ENCODE results near the gene DSTYK. TPM values are rescaled to one million over a fixed set of nuclear protein-coding genes. Genes with fewer than 3 reads are reported as not detected.

DSTYK gene
- total RNA-seq (10 to 100 TPM; 10.1 to 19.3 TPM), polyA plus RNA-seq (1 to 10 TPM; 3.5 to 4.2 TPM)
- long read RNA-seq, donor 1, full-length matches to known transcripts: 3 of 3 reads
- long read RNA-seq, donor 1, partial matches to known transcripts: 0 of 3 reads
- long read RNA-seq, donor 1, other reads (novel, unspliced or antisense): 0 of 3 reads
- long read RNA-seq, donor 2: 0 reads
- long read RNA-seq, donor 3, full-length matches to known transcripts: 3 of 3 reads
- long read RNA-seq, donor 3, partial matches to known transcripts: 0 of 3 reads
- long read RNA-seq, donor 3, other reads (novel, unspliced or antisense): 0 of 3 reads
- long read RNA-seq, donor 4: 0 reads
- long read RNA-seq, donor 5, full-length matches to known transcripts: 1 of 1 reads
- long read RNA-seq, donor 5, partial matches to known transcripts: 0 of 1 reads
- long read RNA-seq, donor 5, other reads (novel, unspliced or antisense): 0 of 1 reads

DNA sequence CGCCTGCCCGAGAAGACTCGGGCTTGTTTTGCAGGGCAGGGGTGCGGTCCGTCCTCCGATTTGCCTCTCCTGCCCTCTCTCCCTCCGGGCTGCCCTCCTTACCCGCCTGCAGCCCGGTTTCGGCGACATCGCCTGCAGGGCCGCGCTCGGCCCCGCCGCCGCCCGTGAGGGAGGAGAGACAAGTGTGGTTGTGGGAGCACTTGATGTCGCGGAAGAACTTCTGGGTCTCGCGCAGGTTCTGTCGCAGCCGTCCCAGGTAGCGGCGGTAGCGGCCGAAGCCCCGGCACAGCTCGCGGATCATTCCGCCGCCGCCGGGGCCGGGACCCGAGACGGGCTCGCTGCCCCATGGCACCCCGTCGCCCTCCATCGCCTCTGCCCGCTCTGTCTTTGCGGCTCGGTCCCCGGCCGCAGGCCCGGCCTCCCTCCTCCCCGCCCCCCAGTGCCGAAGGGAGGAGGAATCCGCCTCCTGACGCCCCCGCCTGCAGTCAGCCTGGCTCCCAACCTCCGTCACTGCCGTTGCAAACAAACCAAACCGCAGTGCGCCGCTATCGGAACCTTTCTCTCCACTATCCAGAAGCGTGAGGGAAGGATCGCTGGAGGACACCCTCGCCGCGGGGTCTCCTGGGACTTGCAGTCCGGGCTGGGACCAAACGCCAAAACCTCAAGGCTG is at the start of gene DSTYK:
Gene DSTYK (minus strand): TSS at position 534 of the 670 bp plus-strand sequence. CDS start 167 bp downstream, at position 367.
- TF ChIP-seq, protein P1, sequence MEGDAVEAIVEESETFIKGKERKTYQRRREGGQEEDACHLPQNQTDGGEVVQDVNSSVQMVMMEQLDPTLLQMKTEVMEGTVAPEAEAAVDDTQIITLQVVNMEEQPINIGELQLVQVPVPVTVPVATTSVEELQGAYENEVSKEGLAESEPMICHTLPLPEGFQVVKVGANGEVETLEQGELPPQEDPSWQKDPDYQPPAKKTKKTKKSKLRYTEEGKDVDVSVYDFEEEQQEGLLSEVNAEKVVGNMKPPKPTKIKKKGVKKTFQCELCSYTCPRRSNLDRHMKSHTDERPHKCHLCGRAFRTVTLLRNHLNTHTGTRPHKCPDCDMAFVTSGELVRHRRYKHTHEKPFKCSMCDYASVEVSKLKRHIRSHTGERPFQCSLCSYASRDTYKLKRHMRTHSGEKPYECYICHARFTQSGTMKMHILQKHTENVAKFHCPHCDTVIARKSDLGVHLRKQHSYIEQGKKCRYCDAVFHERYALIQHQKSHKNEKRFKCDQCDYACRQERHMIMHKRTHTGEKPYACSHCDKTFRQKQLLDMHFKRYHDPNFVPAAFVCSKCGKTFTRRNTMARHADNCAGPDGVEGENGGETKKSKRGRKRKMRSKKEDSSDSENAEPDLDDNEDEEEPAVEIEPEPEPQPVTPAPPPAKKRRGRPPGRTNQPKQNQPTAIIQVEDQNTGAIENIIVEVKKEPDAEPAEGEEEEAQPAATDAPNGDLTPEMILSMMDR (IDR thresholded peaks at IDR 0.05; ENCODE audit: control extremely low read depth, extremely low read depth): no peak
- Histone ChIP-seq H3K4me3 (peak within 1 kb of the TSS; percentile 89), H3K36me3 (ENCODE audit: control insufficient read depth in 4 of 4, insufficient read depth in 4 of 4, low read length in 4 of 4) (no peaks in the 10 kb centered on the region), H3K9ac (ENCODE audit: insufficient read depth in 1 of 2, low read length in 2 of 2) (peak within 1 kb of the TSS; percentile 56 to 80), H3K27ac (ENCODE audit: low read depth in 1 of 2, low read length in 1 of 2) (peak within 1 kb of the TSS; percentile 84 to 98), H3K9me3 (ENCODE audit: control insufficient read depth in 4 of 4, insufficient read depth in 3 of 4, low read length in 3 of 4) (no peaks in the 10 kb centered on the region), H3K4me1 (ENCODE audit: control insufficient read depth in 5 of 5, insufficient read depth in 5 of 5, low read length in 5 of 5) (peaks cover 0 to 9% (median 3%) of the 10 kb centered on the region in 5 donors), H3K27me3 (ENCODE audit: control insufficient read depth in 3 of 3, insufficient read depth in 3 of 3, low read length in 2 of 3) (no peaks in the 10 kb centered on the region)
- WGBS, 2 donors: 0% methylated on average over 63 to 67 of the region's 67 CpGs
- peak; percentile 96 to 98 (median 98) for DNase-seq
- ATAC-seq (ENCODE audit: insufficient read depth, low FRiP score): peak; percentile 91

GRCh38 chr1:205259998-205260397 is 48.5 kb upstream of the DSTYK start:
- ATAC-seq (ENCODE audit: insufficient read depth, low FRiP score) (no peak), DNase-seq (no peak)
- no peak overlapping the region for H3K9ac ChIP-seq (ENCODE audit: insufficient read depth in 1 of 2, low read length in 2 of 2)
- H3K27ac ChIP-seq (ENCODE audit: low read depth in 1 of 2, low read length in 1 of 2): peak overlapping the region in 1 of 2 donors; percentile 20
- H3K4me1 ChIP-seq (ENCODE audit: control insufficient read depth in 5 of 5, insufficient read depth in 5 of 5, low read length in 5 of 5): peaks cover 0 to 30% (median 17%) of the 10 kb centered on the region in 5 donors
- TF ChIP-seq, protein P1 (IDR thresholded peaks at IDR 0.05; ENCODE audit: control extremely low read depth, extremely low read depth): no peak
- no peak overlapping the region for H3K4me3 ChIP-seq
- no peaks in the 10 kb centered on the region for H3K27me3 ChIP-seq (ENCODE audit: control insufficient read depth in 3 of 3, insufficient read depth in 3 of 3, low read length in 2 of 3)
- no peaks in the 10 kb centered on the region for H3K36me3 ChIP-seq (ENCODE audit: control insufficient read depth in 4 of 4, insufficient read depth in 4 of 4, low read length in 4 of 4)
- 67% methylated on average over 1 of the region's 1 CpG for whole genome bisulfite sequencing, 2 donors
- no peaks in the 10 kb centered on the region for H3K9me3 ChIP-seq (ENCODE audit: control insufficient read depth in 4 of 4, insufficient read depth in 3 of 4, low read length in 3 of 4)

DNA sequence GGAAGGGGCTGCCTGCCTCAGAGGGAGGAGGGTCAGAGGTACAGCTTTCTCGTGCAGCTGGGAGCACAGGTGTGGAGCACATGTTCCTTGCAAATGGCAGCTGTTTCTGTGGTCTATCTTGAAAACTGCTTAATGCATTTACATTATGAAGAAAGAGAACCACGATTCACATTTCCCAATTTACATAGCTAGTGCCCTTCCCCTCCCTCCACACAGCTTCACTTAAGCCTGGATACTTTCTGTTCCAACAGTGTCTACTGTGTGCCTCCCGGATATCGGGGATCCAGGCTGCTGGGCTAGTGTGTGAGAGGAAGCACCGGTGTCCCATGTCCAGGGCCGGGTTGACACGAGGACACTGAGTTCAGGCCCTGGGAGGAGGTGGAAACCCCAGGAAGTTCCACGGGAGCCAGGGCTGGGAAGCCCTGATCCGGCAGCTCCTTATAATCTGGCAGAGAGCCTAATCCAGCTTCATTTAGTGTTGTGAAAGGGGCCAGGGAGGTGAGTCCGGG is 47.9 kb upstream of the DSTYK start:
- Histone ChIP-seq H3K9me3 (ENCODE audit: control insufficient read depth in 4 of 4, insufficient read depth in 3 of 4, low read length in 3 of 4) (no peaks in the 10 kb centered on the region), H3K27ac (ENCODE audit: low read depth in 1 of 2, low read length in 1 of 2) (peak overlapping the region in 1 of 2 donors; percentile 27), H3K4me1 (ENCODE audit: control insufficient read depth in 5 of 5, insufficient read depth in 5 of 5, low read length in 5 of 5) (peaks cover 0 to 30% (median 17%) of the 10 kb centered on the region in 5 donors), H3K9ac (ENCODE audit: insufficient read depth in 1 of 2, low read length in 2 of 2) (no peak overlapping the region), H3K36me3 (ENCODE audit: control insufficient read depth in 4 of 4, insufficient read depth in 4 of 4, low read length in 4 of 4) (no peaks in the 10 kb centered on the region), H3K27me3 (ENCODE audit: control insufficient read depth in 3 of 3, insufficient read depth in 3 of 3, low read length in 2 of 3) (no peaks in the 10 kb centered on the region), H3K4me3 (no peak overlapping the region)
- TF ChIP-seq, protein P1 (IDR thresholded peaks at IDR 0.05; ENCODE audit: control extremely low read depth, extremely low read depth): no peak
- ATAC-seq (ENCODE audit: insufficient read depth, low FRiP score) (no peak), DNase-seq (peak in 1 of 3 donors; percentile 40)
- WGBS, 2 donors: 32 to 52% methylated on average over 10 of the region's 10 CpGs

All from lung (tissue), 16 donors.